Heart left ventricle (tissue), 16 donors: ENCODE results near the gene CLDN17. TPM values are rescaled to one million over a fixed set of nuclear protein-coding genes. Genes with fewer than 3 reads are reported as not detected.

ENCODE experiments used
- ATAC-seq, 4 donors: fragments of 200-7000 bp; cut with Tn5 transposase; one replicate each; pipeline ENCODE4 v1.9.1; 2020 to 2022; ENCODE audit warnings: moderate library complexity in 4 of 4, mild to moderate bottlenecking in 3 of 4, moderate number of reproducible peaks in 1 of 4
- DNase-seq, 5 donors: peaks; one replicate each; pipeline ENCODE4 v3.0.0-alpha.2; 2020
- H3K27ac ChIP-seq, 12 donors: fragments of 200-600 bp; sonication (generic) in 4 of 12; one replicate each; pipeline versions ENCODE4 v1.5.0 to v1.8.0; 2016 to 2022; ENCODE audit warnings: mild to moderate bottlenecking in 2 of 12
- H3K27me3 ChIP-seq, 9 donors: fragments of 200-600 bp; sonication (generic) in 2 of 9; one replicate each; pipeline versions ENCODE4 v1.5.1 to v1.8.0; 2016 to 2022; ENCODE audit warnings: mild to moderate bottlenecking in 3 of 9
- H3K36me3 ChIP-seq, 9 donors: fragments of 200-600 bp; sonication (generic) in 2 of 9; one replicate each; pipeline versions ENCODE4 v1.5.0 to v1.8.0; 2018 to 2022; ENCODE audit warnings: mild to moderate bottlenecking in 2 of 9
- H3K4me1 ChIP-seq, 12 donors: fragments of 200-600 bp; sonication (generic) in 4 of 12; one replicate each; pipeline versions ENCODE4 v1.5.0 to v1.8.0; 2016 to 2022; ENCODE audit warnings: mild to moderate bottlenecking in 3 of 12
- H3K4me3 ChIP-seq, 12 donors: fragments of 200-600 bp; sonication (generic) in 4 of 12; one replicate each; pipeline versions ENCODE4 v1.5.0 to v1.8.0; 2017 to 2022; ENCODE audit warnings: mild to moderate bottlenecking in 9 of 12, moderate library complexity in 4 of 12
- H3K9me3 ChIP-seq, 12 donors: fragments of 200-600 bp; sonication (generic) in 4 of 12; one replicate each; pipeline versions ENCODE4 v1.5.0 to v1.8.0; 2016 to 2022; ENCODE audit warnings: mild to moderate bottlenecking in 1 of 12
- POLR2A ChIP-seq, 2 donors: fragments of 450-650 bp; IDR thresholded peaks; one replicate each; pipeline ENCODE4 v1.6.1; 2017; ENCODE audit warnings: antibody characterized with exemption in 2 of 2, mild to moderate bottlenecking in 2 of 2, moderate library complexity in 2 of 2
- WGBS, 4 donors: extraction: QIAGEN DNeasy Blood & Tissue Kit in 2 of 4; methylation state at CpG; one replicate each; pipeline versions ENCODE4 v1.1.5 to v1.1.7; 2013 to 2018; 5-methylcytosine and 5-hydroxymethylcytosine counted together
- intact Hi-C, 10 donors: fragments of 100-400 bp; cut with DNase I; formaldehyde crosslinking; loops; one replicate each; pipeline versions ENCODE4 v1.11.1 to v1.14.2; 2022
- polyA plus RNA-seq, 2 donors: library from polyadenylated mRNA; stranded (reverse); fragments of 200-250 nt; gene quantifications; one replicate each; pipeline ENCODE4 v1.2.3, GENCODE V29; 2013
- total RNA-seq, 9 donors: library from RNA; depleted of rRNA in 2 of 9; stranded (reverse); fragments of >200 nt in 2 of 9; fragmentation: NEBNext Ultra II Directional in 3 of 9; extraction: Animal tissue kit (Norgen Biotek cat#: 25700) in 3 of 9; gene quantifications; one replicate each; pipeline versions ENCODE4 v1.1.0 to v1.2.4, GENCODE V29; 2016 to 2023
- TF ChIP-seq, protein P1 (sequence below), 12 donors: fragments of 200-600 bp; sonication (generic) in 4 of 12; IDR thresholded peaks; one replicate each; pipeline versions ENCODE4 v1.5.0 to v1.8.0; 2018 to 2022; ENCODE audit warnings: antibody characterized with exemption in 12 of 12, mild to moderate bottlenecking in 5 of 12
- donor health status: ischemic (EF 13 %, LVEDD 7.1; RV severe dilation, severe dysfunction).
- donor health status: healthy with polysubstance abuse.
- donor health status: DM: no; HTN: yes; CAD: no.
- donor health status: DM: no; HTN: no; CAD: no.
- donor health status: ischemic (EF 25% LVEDD 6.9; RV normal size, moderate dysfunction).
- donor health status: ischemic (EF 25% LVEDD 5.7; RV mildly dilated, moderate dysfunction).
- donor health status: healthy.
- donor health status: DM: yes; HTN: yes; CAD: no.
- donor health status: ischemic (EF 35%, LVEDD 5.7; RV mildly dilated, moderate dysfunction).
- donor health status: nonischemic (EF 11% LVEDD 7.7; RV severe dilation, severe dysfunction).
- donor health status: DM: yes; HTN: yes; CAD: no.
- donor health status: PGD.
- donor health status: ischemic (EF 29% LVEDD 5.4; RV normal size, mild dysfunction).
- donor health status: nonischemic (EF 23%, LVEDD 6.1; RV moderate dilation, normal function).

Gene CLDN17
- total and polyA plus RNA-seq, 11 donors = not detected

- H3K27me3 ChIP-seq = no peaks in the 10 kb centered on the region
- no peaks in the 10 kb centered on the region for H3K9me3 ChIP-seq
- no peak overlapping the region for H3K27ac ChIP-seq
- intact Hi-C loops = no loop called here
- H3K4me3 ChIP-seq = no peak overlapping the region
- 87 to 95% (median 90%) methylated on average over 18 of the region's 18 CpGs for WGBS, 4 donors
- H3K36me3 ChIP-seq = no peaks in the 10 kb centered on the region
- no peaks in the 10 kb centered on the region for H3K4me1 ChIP-seq
- DNase-seq (no peak), ATAC-seq (no peak)
- TF ChIP-seq POLR2A (IDR thresholded peaks at IDR 0.05) = no peak
- TF ChIP-seq, protein P1, sequence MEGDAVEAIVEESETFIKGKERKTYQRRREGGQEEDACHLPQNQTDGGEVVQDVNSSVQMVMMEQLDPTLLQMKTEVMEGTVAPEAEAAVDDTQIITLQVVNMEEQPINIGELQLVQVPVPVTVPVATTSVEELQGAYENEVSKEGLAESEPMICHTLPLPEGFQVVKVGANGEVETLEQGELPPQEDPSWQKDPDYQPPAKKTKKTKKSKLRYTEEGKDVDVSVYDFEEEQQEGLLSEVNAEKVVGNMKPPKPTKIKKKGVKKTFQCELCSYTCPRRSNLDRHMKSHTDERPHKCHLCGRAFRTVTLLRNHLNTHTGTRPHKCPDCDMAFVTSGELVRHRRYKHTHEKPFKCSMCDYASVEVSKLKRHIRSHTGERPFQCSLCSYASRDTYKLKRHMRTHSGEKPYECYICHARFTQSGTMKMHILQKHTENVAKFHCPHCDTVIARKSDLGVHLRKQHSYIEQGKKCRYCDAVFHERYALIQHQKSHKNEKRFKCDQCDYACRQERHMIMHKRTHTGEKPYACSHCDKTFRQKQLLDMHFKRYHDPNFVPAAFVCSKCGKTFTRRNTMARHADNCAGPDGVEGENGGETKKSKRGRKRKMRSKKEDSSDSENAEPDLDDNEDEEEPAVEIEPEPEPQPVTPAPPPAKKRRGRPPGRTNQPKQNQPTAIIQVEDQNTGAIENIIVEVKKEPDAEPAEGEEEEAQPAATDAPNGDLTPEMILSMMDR (IDR thresholded peaks at IDR 0.05) = no peak
These were observed 37.4 kb downstream of the CLDN17 start for GRCh38 chr21:30129246-30129645.

- Histone ChIP-seq H3K27ac (no peak overlapping the region), H3K9me3 (no peaks in the 10 kb centered on the region), H3K4me1 (no peaks in the 10 kb centered on the region), H3K4me3 (no peak overlapping the region), H3K36me3 (no peaks in the 10 kb centered on the region), H3K27me3 (peaks cover 0 to 4% (median 0%) of the 10 kb centered on the region in 9 donors)
- TF ChIP-seq POLR2A (IDR thresholded peaks at IDR 0.05) = no peak
- TF ChIP-seq, protein P1 (IDR thresholded peaks at IDR 0.05) = no peak
- DNase-seq (no peak), ATAC-seq (no peak)
- intact Hi-C loops = no loop called here
These were observed 40.0 kb downstream of the CLDN17 start for GRCh38 chr21:30126576-30126975.

DNA sequence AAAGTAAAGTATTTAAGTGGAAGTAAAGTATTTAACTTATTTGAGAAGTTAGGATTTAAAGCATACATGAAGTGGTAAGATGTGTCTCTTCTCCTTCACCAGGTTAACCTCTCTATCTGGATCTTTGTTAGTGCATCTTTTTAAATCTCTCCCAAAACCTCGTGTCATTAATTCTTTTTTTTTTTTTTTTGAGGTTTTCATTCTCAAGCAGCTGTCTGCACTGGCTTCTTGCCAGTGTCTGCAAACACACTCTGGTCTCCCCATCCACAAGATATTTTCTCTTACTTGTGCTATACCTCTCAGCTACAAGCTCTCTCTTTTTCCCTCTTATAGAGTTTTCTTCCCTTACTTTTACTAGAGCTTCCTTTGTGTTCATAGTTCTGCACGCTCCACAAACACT lies 49.0 kb downstream of the CLDN17 start:
- ATAC-seq = no peak
- TF ChIP-seq POLR2A (IDR thresholded peaks at IDR 0.05) = no peak
- TF ChIP-seq, protein P1 (IDR thresholded peaks at IDR 0.05) = no peak
- Histone ChIP-seq H3K27ac (no peak overlapping the region), H3K9me3 (peaks cover 0 to 5% (median 0%) of the 10 kb centered on the region in 12 donors), H3K4me3 (no peak overlapping the region), H3K4me1 (no peaks in the 10 kb centered on the region), H3K27me3 (no peaks in the 10 kb centered on the region), H3K36me3 (no peaks in the 10 kb centered on the region)
- intact Hi-C loops = no loop called here
- DNase-seq = no peak
- 47 to 54% (median 48%) methylated on average over 2 of the region's 2 CpGs for WGBS, 4 donors

DNA sequence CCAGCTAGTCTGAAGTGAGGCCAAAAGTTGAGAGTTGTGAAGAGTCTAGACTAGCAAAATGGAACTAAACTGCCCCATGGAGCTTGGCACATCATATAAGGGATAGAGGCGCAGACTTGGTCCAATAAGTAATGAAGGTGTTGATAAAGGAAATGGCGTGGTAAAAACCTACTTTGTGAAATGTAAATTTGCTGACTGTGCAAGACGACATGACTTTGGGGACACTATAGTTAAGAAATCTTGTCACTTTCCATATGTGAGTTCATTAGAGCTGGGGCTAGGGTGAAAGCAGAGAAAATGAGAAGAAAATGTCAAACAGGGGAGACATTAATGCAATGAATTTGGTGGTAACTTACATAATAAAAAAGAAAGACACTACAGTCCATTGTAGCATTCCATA lies 50.1 kb downstream of the CLDN17 start:
- intact Hi-C loops = no loop called here
- no peaks in the 10 kb centered on the region for H3K27me3 ChIP-seq
- ATAC-seq (no peak), DNase-seq (no peak)
- no peak overlapping the region for H3K4me3 ChIP-seq
- TF ChIP-seq, protein P1 (IDR thresholded peaks at IDR 0.05) = no peak
- H3K27ac ChIP-seq = no peak overlapping the region
- H3K9me3 ChIP-seq = peaks cover 0 to 5% (median 0%) of the 10 kb centered on the region in 12 donors
- H3K4me1 ChIP-seq = no peaks in the 10 kb centered on the region
- no peaks in the 10 kb centered on the region for H3K36me3 ChIP-seq
- 85 to 91% (median 89%) methylated on average over 3 of the region's 3 CpGs for WGBS, 4 donors

Other genes with a start within 250 kb of the CLDN17 start
- gene GRIK1, start 226.8 kb downstream of the CLDN17 start, total RNA-seq = under 1 TPM in 1 of 9 donors, not detected in 8; 0.12 TPM
- gene GRIK1, start 226.8 kb downstream of the CLDN17 start, polyA plus RNA-seq = not detected
- not detected for gene CLDN8, start 49.3 kb upstream of the CLDN17 start, total RNA-seq
- gene CLDN8, start 49.3 kb upstream of the CLDN17 start, polyA plus RNA-seq = not detected
- gene KRTAP24-1, start 116.1 kb upstream of the CLDN17 start, total RNA-seq = not detected
- gene KRTAP24-1, start 116.1 kb upstream of the CLDN17 start, polyA plus RNA-seq = not detected
- gene KRTAP25-1, start 122.7 kb upstream of the CLDN17 start, total RNA-seq = not detected
- not detected for gene KRTAP25-1, start 122.7 kb upstream of the CLDN17 start, polyA plus RNA-seq
- gene KRTAP26-1, start 153.5 kb upstream of the CLDN17 start, total RNA-seq = not detected
- gene KRTAP26-1, start 153.5 kb upstream of the CLDN17 start, polyA plus RNA-seq = not detected
- gene KRTAP27-1, start 170.9 kb upstream of the CLDN17 start, total RNA-seq = not detected
- gene KRTAP27-1, start 170.9 kb upstream of the CLDN17 start, polyA plus RNA-seq = not detected
- not detected for gene KRTAP23-1, start 181.8 kb upstream of the CLDN17 start, total RNA-seq
- gene KRTAP23-1, start 181.8 kb upstream of the CLDN17 start, polyA plus RNA-seq = not detected
- gene KRTAP13-2, start 205.5 kb upstream of the CLDN17 start, total RNA-seq = not detected
- gene KRTAP13-2, start 205.5 kb upstream of the CLDN17 start, polyA plus RNA-seq = not detected
- not detected for gene KRTAP13-1, start 229.2 kb upstream of the CLDN17 start, total RNA-seq
- not detected for gene KRTAP13-1, start 229.2 kb upstream of the CLDN17 start, polyA plus RNA-seq